HL-60 (cell line): ENCODE results near the gene POLR3E.
A peak's percentile ranks its signal among the peaks of the same experiment; 100 is the strongest.

Experiments
- POLR2AphosphoS5 ChIP-seq: IDR thresholded peaks from 2 replicates; pipeline ENCODE4 v1.6.1; 2012; ENCODE audit warnings: low read depth
- TF ChIP-seq, protein P1 (sequence below): IDR thresholded peaks from one replicate; pipeline ENCODE4 v1.5.1; 2011; ENCODE audit warnings: low read length, control low read depth, inconsistent platforms; ENCODE audit not compliant: insufficient read depth
- TF ChIP-seq, protein P2 (sequence below): IDR thresholded peaks from 2 replicates; pipeline ENCODE4 v1.6.1; 2012; ENCODE audit warnings: low read depth; ENCODE audit not compliant: insufficient replicate concordance

DNA sequence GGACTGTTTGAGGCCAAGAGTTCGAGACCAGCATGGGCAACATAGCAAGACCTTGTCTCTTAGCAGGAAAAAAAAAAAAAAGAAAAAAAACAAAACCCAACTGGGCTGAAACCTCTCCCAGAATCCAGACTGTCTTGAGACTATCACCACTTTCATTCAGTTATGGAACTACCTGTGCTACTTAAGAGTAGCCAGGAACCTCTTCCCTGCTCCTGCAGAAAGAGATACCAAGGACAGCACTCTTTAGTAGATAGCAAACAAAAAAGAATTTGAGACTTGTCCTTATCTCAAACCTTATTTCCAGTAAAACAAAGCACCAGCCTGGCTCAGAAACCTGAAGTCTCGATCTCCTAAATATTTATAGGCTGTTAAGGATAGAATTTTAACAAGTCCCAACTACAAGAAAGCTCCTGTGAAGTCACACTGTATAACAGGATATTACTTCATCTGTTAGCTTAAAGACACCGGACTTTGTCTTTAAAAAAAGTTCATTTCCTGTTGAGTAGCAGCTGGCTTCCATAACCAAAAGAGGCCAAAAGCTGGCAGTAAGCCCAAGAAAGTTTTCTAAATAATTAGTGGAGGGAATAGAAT is 72.1 kb downstream of the POLR3E start:
- no peak for TF ChIP-seq POLR2AphosphoS5
- TF ChIP-seq, protein P1, sequence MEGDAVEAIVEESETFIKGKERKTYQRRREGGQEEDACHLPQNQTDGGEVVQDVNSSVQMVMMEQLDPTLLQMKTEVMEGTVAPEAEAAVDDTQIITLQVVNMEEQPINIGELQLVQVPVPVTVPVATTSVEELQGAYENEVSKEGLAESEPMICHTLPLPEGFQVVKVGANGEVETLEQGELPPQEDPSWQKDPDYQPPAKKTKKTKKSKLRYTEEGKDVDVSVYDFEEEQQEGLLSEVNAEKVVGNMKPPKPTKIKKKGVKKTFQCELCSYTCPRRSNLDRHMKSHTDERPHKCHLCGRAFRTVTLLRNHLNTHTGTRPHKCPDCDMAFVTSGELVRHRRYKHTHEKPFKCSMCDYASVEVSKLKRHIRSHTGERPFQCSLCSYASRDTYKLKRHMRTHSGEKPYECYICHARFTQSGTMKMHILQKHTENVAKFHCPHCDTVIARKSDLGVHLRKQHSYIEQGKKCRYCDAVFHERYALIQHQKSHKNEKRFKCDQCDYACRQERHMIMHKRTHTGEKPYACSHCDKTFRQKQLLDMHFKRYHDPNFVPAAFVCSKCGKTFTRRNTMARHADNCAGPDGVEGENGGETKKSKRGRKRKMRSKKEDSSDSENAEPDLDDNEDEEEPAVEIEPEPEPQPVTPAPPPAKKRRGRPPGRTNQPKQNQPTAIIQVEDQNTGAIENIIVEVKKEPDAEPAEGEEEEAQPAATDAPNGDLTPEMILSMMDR, result no peak
- TF ChIP-seq, protein P2, sequence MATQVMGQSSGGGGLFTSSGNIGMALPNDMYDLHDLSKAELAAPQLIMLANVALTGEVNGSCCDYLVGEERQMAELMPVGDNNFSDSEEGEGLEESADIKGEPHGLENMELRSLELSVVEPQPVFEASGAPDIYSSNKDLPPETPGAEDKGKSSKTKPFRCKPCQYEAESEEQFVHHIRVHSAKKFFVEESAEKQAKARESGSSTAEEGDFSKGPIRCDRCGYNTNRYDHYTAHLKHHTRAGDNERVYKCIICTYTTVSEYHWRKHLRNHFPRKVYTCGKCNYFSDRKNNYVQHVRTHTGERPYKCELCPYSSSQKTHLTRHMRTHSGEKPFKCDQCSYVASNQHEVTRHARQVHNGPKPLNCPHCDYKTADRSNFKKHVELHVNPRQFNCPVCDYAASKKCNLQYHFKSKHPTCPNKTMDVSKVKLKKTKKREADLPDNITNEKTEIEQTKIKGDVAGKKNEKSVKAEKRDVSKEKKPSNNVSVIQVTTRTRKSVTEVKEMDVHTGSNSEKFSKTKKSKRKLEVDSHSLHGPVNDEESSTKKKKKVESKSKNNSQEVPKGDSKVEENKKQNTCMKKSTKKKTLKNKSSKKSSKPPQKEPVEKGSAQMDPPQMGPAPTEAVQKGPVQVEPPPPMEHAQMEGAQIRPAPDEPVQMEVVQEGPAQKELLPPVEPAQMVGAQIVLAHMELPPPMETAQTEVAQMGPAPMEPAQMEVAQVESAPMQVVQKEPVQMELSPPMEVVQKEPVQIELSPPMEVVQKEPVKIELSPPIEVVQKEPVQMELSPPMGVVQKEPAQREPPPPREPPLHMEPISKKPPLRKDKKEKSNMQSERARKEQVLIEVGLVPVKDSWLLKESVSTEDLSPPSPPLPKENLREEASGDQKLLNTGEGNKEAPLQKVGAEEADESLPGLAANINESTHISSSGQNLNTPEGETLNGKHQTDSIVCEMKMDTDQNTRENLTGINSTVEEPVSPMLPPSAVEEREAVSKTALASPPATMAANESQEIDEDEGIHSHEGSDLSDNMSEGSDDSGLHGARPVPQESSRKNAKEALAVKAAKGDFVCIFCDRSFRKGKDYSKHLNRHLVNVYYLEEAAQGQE, result peak; percentile 90
